WTC11 (cell line): ENCODE measurements around the gene THSD4.

Source experiments
- CBFB ChIP-seq: sonication (generic); formaldehyde crosslinking; IDR thresholded peaks from 2 replicates; pipeline ENCODE4 v1.8.1; 2022; ENCODE audit warnings: mild to moderate bottlenecking, low read depth, missing genetic modification reagents
- CREM ChIP-seq: sonication (generic); formaldehyde crosslinking; IDR thresholded peaks from 2 replicates; pipeline ENCODE4 v1.8.1; 2022; ENCODE audit warnings: mild to moderate bottlenecking, missing genetic modification reagents, moderate library complexity
- MXD4 ChIP-seq: fragments of 250-450 bp; sonication (Bioruptor Pico); IDR thresholded peaks from 2 replicates; pipeline ENCODE4 v1.8.0; 2021; ENCODE audit warnings: mild to moderate bottlenecking, moderate library complexity, borderline replicate concordance
- NFATC4 ChIP-seq: fragments of 250-450 bp; sonication (Bioruptor Pico); IDR thresholded peaks from 2 replicates; pipeline ENCODE4 v1.9.0; 2021; ENCODE audit warnings: mild to moderate bottlenecking
- NR1H2 ChIP-seq: sonication (generic); formaldehyde crosslinking; IDR thresholded peaks from 2 replicates; pipeline ENCODE4 v1.9.0; 2021; ENCODE audit warnings: mild to moderate bottlenecking, moderate library complexity, missing genetic modification reagents
- ZNF263 ChIP-seq: sonication (generic); formaldehyde crosslinking; IDR thresholded peaks from 2 replicates; pipeline ENCODE4 v1.8.1; 2022; ENCODE audit warnings: low read depth, mild to moderate bottlenecking, moderate library complexity, missing genetic modification reagents
- ZNF423 ChIP-seq: fragments of 250-450 bp; sonication (Bioruptor Pico); IDR thresholded peaks from 2 replicates; pipeline ENCODE4 v2.1.2; 2022; ENCODE audit warnings: mild to moderate bottlenecking, moderate library complexity
- TF ChIP-seq, protein P1 (sequence below): fragments of 200-600 bp; IDR thresholded peaks from 2 replicates; pipeline ENCODE4 v1.8.0; 2022; ENCODE audit warnings: antibody characterized with exemption
- TF ChIP-seq, protein P2 (sequence below): sonication (generic); formaldehyde crosslinking; IDR thresholded peaks from 2 replicates; pipeline ENCODE4 v1.8.0; 2023; ENCODE audit warnings: missing genetic modification reagents, mild to moderate bottlenecking, borderline replicate concordance
- TF ChIP-seq, protein P3 (sequence below): sonication (generic); formaldehyde crosslinking; conservative IDR thresholded peaks from 2 replicates; pipeline ENCODE4 v1.8.1; 2023; ENCODE audit warnings: mild to moderate bottlenecking, low read depth, missing genetic modification reagents, moderate library complexity
- TF ChIP-seq, protein P4 (sequence below): sonication (generic); formaldehyde crosslinking; conservative IDR thresholded peaks from 2 replicates; pipeline ENCODE4 v1.8.1; 2022; ENCODE audit warnings: mild to moderate bottlenecking, missing genetic modification reagents

DNA sequence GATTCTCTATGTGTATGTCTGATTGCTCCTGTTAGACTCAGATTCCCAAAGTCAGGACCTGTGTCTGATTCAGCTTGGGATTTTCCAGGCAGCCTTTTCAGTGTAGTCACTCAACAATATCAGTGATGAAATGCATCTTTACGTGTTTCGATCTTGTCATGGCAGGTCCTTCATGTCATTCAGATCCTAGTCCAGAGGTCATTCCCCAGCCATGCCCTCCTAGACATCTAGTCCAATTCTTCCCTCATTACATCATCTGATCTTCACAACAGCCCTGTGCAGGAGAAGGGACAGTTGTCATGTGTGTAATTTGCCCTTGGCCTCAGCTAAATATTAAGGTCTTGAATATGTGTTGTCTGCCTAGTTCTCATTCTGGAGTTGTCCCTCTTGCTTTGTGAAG is 541.9 kb downstream of the THSD4 start:
- TF ChIP-seq, protein P1, sequence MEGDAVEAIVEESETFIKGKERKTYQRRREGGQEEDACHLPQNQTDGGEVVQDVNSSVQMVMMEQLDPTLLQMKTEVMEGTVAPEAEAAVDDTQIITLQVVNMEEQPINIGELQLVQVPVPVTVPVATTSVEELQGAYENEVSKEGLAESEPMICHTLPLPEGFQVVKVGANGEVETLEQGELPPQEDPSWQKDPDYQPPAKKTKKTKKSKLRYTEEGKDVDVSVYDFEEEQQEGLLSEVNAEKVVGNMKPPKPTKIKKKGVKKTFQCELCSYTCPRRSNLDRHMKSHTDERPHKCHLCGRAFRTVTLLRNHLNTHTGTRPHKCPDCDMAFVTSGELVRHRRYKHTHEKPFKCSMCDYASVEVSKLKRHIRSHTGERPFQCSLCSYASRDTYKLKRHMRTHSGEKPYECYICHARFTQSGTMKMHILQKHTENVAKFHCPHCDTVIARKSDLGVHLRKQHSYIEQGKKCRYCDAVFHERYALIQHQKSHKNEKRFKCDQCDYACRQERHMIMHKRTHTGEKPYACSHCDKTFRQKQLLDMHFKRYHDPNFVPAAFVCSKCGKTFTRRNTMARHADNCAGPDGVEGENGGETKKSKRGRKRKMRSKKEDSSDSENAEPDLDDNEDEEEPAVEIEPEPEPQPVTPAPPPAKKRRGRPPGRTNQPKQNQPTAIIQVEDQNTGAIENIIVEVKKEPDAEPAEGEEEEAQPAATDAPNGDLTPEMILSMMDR, result no peak
- TF ChIP-seq CBFB (CRISPR knock-in tag) (no peak), ZNF423 (CRISPR knock-in tag) (no peak), ZNF263 (no peak), CREM (CRISPR knock-in tag) (no peak), MXD4 (CRISPR knock-in tag) (no peak), NFATC4 (CRISPR knock-in tag) (no peak), NR1H2 (CRISPR knock-in tag) (no peak)
- TF ChIP-seq, protein P2, sequence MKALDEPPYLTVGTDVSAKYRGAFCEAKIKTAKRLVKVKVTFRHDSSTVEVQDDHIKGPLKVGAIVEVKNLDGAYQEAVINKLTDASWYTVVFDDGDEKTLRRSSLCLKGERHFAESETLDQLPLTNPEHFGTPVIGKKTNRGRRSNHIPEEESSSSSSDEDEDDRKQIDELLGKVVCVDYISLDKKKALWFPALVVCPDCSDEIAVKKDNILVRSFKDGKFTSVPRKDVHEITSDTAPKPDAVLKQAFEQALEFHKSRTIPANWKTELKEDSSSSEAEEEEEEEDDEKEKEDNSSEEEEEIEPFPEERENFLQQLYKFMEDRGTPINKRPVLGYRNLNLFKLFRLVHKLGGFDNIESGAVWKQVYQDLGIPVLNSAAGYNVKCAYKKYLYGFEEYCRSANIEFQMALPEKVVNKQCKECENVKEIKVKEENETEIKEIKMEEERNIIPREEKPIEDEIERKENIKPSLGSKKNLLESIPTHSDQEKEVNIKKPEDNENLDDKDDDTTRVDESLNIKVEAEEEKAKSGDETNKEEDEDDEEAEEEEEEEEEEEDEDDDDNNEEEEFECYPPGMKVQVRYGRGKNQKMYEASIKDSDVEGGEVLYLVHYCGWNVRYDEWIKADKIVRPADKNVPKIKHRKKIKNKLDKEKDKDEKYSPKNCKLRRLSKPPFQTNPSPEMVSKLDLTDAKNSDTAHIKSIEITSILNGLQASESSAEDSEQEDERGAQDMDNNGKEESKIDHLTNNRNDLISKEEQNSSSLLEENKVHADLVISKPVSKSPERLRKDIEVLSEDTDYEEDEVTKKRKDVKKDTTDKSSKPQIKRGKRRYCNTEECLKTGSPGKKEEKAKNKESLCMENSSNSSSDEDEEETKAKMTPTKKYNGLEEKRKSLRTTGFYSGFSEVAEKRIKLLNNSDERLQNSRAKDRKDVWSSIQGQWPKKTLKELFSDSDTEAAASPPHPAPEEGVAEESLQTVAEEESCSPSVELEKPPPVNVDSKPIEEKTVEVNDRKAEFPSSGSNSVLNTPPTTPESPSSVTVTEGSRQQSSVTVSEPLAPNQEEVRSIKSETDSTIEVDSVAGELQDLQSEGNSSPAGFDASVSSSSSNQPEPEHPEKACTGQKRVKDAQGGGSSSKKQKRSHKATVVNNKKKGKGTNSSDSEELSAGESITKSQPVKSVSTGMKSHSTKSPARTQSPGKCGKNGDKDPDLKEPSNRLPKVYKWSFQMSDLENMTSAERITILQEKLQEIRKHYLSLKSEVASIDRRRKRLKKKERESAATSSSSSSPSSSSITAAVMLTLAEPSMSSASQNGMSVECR (CRISPR knock-in tag), result no peak
- TF ChIP-seq, protein P3, sequence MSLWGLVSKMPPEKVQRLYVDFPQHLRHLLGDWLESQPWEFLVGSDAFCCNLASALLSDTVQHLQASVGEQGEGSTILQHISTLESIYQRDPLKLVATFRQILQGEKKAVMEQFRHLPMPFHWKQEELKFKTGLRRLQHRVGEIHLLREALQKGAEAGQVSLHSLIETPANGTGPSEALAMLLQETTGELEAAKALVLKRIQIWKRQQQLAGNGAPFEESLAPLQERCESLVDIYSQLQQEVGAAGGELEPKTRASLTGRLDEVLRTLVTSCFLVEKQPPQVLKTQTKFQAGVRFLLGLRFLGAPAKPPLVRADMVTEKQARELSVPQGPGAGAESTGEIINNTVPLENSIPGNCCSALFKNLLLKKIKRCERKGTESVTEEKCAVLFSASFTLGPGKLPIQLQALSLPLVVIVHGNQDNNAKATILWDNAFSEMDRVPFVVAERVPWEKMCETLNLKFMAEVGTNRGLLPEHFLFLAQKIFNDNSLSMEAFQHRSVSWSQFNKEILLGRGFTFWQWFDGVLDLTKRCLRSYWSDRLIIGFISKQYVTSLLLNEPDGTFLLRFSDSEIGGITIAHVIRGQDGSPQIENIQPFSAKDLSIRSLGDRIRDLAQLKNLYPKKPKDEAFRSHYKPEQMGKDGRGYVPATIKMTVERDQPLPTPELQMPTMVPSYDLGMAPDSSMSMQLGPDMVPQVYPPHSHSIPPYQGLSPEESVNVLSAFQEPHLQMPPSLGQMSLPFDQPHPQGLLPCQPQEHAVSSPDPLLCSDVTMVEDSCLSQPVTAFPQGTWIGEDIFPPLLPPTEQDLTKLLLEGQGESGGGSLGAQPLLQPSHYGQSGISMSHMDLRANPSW (CRISPR knock-in tag), result no peak
- TF ChIP-seq, protein P4, sequence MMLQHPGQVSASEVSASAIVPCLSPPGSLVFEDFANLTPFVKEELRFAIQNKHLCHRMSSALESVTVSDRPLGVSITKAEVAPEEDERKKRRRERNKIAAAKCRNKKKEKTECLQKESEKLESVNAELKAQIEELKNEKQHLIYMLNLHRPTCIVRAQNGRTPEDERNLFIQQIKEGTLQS (CRISPR knock-in tag), result no peak
